HG02884 (cell line): ENCODE results near the gene CDH19.
"Not testable (repeated sequence)": the region's sequence is repeated elsewhere in the genome, so short reads cannot be mapped to it uniquely, and the experiment has no call there.

Experiments
- ATAC-seq: cut with Tn5 transposase; IDR thresholded peaks from one replicate; pipeline ENCODE4 v1.9.1; 2021; ENCODE audit warnings: mild to moderate bottlenecking, moderate library complexity; ENCODE audit not compliant: unreplicated experiment

The CDH19 gene

GRCh38 chr18:66466184-66466583 lies 137.7 kb downstream of the CDH19 start:
- ATAC-seq = not testable (repeated sequence)

- no peak for ATAC-seq
Observed at GRCh38 chr18:66461344-66461743, 142.5 kb downstream of the CDH19 start.

GRCh38 chr18:66457245-66457644 lies 146.6 kb downstream of the CDH19 start:
- no peak for ATAC-seq
